Esophagus muscularis mucosa (tissue), 3 donors: ENCODE measurements around the gene SELP.

Experiments used
- CTCF ChIP-seq, 3 experiments: fragments of 200-600 bp in 2 of 3; fragments of 450-650 bp in 1 of 3; sonication (generic) in 2 of 3; IDR thresholded peaks; one replicate each; pipeline ENCODE4 v1.5.1; 2017 to 2019; ENCODE audit warnings: antibody characterized with exemption in 3 of 3, mild to moderate bottlenecking in 2 of 3, moderate library complexity in 1 of 3
- EP300 ChIP-seq: sonication (generic); formaldehyde crosslinking; IDR thresholded peaks from one replicate; pipeline ENCODE4 v1.6.1; 2017; ENCODE audit warnings: antibody characterized with exemption

GRCh38 chr1:169571450-169571849, 58.5 kb downstream of the SELP start:
- no peak for TF ChIP-seq CTCF (IDR thresholded peaks at IDR 0.05)
- no peak for TF ChIP-seq EP300
